Renal cortical epithelial cell (primary cell): Measurements from ENCODE around the gene ALDH8A1. TPM values are rescaled to one million over a fixed set of nuclear protein-coding genes. Genes with fewer than 3 reads are reported as not detected.
"Not testable (repeated sequence)": the region's sequence is repeated elsewhere in the genome, so short reads cannot be mapped to it uniquely, and the experiment has no call there.

Experiments used
- DNase-seq: peaks from one replicate; pipeline ENCODE4 v3.0.0-alpha.2; 2011; ENCODE audit warnings: low read depth
- total RNA-seq: library from RNA; depleted of rRNA; stranded (reverse); fragments of >200 nt; gene quantifications from 2 replicates; pipeline ENCODE4 v1.2.3, GENCODE V29; 2014

The ALDH8A1 gene
- total RNA-seq, 1 donor from 2014 or later = 3.6 TPM

- DNase-seq = peak; percentile 94
Observed at GRCh38 chr6:134911547-134911946, 38.4 kb downstream of the ALDH8A1 start.

- DNase-seq = no peak
Observed at GRCh38 chr6:134910593-134910935, 39.3 kb downstream of the ALDH8A1 start.

GRCh38 chr6:134909701-134910592, 40.0 kb downstream of the ALDH8A1 start:
- DNase-seq = no peak

GRCh38 chr6:134908906-134909516, 40.9 kb downstream of the ALDH8A1 start:
- DNase-seq = peak; percentile 99

- DNase-seq = not testable (repeated sequence)
Observed at GRCh38 chr6:134904731-134905130, 45.2 kb downstream of the ALDH8A1 start.

- peak; percentile 82 for DNase-seq
Observed at GRCh38 chr6:134903448-134903847, 46.5 kb downstream of the ALDH8A1 start.

GRCh38 chr6:134902936-134903335, 47.0 kb downstream of the ALDH8A1 start:
- DNase-seq = no peak

- no peak for DNase-seq
Observed at GRCh38 chr6:134902074-134902861, 47.6 kb downstream of the ALDH8A1 start.

- DNase-seq = no peak
Observed at GRCh38 chr6:134898575-134898974, 51.3 kb downstream of the ALDH8A1 start.

- DNase-seq = not testable (repeated sequence)
Observed at GRCh38 chr6:134898166-134898565, 51.7 kb downstream of the ALDH8A1 start.

GRCh38 chr6:134896910-134897309, 53.0 kb downstream of the ALDH8A1 start:
- no peak for DNase-seq

GRCh38 chr6:134894800-134895199, 55.1 kb downstream of the ALDH8A1 start:
- DNase-seq = no peak

GRCh38 chr6:134892362-134892761, 57.5 kb downstream of the ALDH8A1 start:
- DNase-seq = no peak

GRCh38 chr6:134891633-134892032, 58.3 kb downstream of the ALDH8A1 start:
- no peak for DNase-seq

GRCh38 chr6:134888316-134888715, 61.6 kb downstream of the ALDH8A1 start:
- no peak for DNase-seq

- DNase-seq = no peak
Observed at GRCh38 chr6:134884752-134885151, 65.1 kb downstream of the ALDH8A1 start.

- DNase-seq = no peak
Observed at GRCh38 chr6:134883314-134883713, 66.6 kb downstream of the ALDH8A1 start.

- DNase-seq = peak; percentile 65
Observed at GRCh38 chr6:134882426-134883038, 67.4 kb downstream of the ALDH8A1 start.

- no peak for DNase-seq
Observed at GRCh38 chr6:134880487-134881190, 69.3 kb downstream of the ALDH8A1 start.

GRCh38 chr6:134878136-134878535, 71.8 kb downstream of the ALDH8A1 start:
- no peak for DNase-seq

GRCh38 chr6:134875367-134875766, 74.5 kb downstream of the ALDH8A1 start:
- peak; percentile 28 for DNase-seq
